ENCODE results near the gene MEPE.
A peak's percentile ranks its signal among the peaks of the same experiment; 100 is the strongest.

The MEPE gene

GRCh38 chr4:87843936-87844335 is 11.2 kb downstream of the MEPE start:
- DNase-seq (ENCODE audit: low spot score), result peak; percentile 98

DNA sequence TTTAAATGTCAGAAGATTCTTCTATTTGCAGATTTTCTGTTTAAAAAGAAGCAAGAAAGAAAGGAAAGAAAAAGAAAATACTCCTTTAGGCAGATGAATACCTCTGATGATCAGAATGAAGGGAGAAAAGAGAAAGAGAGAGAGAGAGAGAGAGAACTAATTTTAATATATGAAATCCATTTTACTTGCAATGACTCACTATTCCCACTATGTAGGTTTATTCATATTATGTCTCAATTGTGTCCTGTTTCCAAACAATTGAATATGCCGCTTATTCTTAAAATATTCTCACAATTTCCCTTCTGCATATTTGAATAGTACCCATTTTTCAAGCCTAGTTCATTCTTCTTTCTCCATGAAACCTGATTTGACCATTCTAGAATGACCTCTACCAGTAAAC is 11.7 kb downstream of the MEPE start:
- DNase-seq (ENCODE audit: low spot score), result peak; percentile 67

GRCh38 chr4:87846226-87846625 is 13.5 kb downstream of the MEPE start:
- DNase-seq (ENCODE audit: low spot score), result no peak

DNA sequence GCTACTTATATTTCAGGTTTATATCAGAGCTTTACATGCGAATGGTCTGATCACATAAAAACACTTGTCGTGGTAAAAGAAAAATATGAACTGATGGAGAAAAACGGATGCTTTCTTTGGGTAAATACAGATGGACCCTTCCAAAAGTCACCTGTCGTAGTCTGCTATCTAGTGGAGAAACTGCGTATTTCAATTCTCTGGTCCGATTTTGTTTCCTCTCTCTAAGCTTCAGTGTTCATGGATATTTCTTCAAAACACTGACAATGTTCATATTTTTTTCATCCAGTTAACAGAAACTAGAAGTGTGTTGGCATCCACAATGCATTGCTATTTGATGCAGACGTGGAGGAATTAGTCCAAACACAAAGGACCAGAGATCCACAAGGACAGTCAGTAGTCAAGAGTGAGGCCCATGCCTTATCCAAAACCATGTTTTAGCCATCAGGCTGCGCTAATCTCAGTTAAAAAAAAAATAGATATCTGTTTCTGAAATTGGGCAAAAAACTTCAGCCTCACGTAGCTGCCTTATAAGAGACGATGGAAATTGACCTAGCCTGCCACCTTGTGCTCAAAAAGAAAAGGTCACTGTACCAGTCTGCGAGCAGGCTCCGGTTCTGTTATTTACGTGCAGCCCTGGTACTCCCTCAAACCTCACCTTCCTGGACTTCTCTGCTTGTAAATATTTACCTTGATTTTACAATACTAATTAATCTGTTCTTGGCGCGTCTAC is 16.0 kb downstream of the MEPE start:
- peak; percentile 68 for DNase-seq (ENCODE audit: low spot score)

GRCh38 chr4:87849612-87850011 is 16.8 kb downstream of the MEPE start:
- no peak for DNase-seq (ENCODE audit: low spot score)

GRCh38 chr4:87851332-87851731 is 18.6 kb downstream of the MEPE start:
- DNase-seq (ENCODE audit: low spot score), result no peak

DNA sequence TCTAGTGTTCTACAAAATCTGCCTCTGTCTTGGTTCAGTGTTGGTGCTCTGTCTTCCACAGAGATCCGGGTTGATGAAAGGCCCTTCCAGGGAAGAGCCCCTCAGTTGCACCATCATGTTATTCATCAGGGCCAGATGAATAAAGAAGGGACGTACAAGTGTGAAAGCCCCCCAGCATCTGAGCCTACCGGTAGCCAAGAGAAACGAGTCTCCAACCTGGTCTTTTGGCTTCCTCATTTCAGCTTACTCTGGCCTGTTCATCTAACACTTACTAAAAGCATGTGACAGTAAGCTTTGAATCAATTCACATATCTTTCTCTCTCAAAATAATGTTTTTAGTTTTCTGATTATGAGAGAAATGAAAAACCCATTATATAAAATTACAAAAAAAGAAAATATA is 19.2 kb downstream of the MEPE start:
- DNase-seq (ENCODE audit: low spot score), result no peak

- DNase-seq (ENCODE audit: low spot score), result peak; percentile 60
These were observed 20.3 kb downstream of the MEPE start for GRCh38 chr4:87853108-87853507.

GRCh38 chr4:87853891-87854290 is 21.1 kb downstream of the MEPE start:
- DNase-seq (ENCODE audit: low spot score), result no peak

DNA sequence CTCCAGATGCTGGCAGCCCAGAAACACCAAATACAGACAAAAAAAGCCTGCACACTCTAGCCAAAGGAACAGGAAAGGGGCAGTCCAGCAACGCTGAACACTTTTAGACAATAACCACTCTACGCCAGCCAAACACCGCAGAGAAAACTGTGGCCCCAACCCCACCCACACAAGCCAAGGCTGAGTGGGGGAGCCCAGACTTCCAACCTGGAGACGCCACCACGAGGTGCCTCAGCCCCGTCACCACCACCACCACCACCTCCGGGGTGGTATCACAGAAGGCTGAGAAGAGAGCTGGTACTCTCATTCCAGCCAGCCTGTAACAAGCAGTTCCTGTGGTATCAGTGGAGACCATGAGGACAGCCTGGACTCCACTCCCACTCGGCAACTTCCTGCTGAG is 22.8 kb downstream of the MEPE start:
- DNase-seq (ENCODE audit: low spot score), result no peak

- DNase-seq (ENCODE audit: low spot score), result no peak
These were observed 24.0 kb downstream of the MEPE start for GRCh38 chr4:87856816-87857215.

DNA sequence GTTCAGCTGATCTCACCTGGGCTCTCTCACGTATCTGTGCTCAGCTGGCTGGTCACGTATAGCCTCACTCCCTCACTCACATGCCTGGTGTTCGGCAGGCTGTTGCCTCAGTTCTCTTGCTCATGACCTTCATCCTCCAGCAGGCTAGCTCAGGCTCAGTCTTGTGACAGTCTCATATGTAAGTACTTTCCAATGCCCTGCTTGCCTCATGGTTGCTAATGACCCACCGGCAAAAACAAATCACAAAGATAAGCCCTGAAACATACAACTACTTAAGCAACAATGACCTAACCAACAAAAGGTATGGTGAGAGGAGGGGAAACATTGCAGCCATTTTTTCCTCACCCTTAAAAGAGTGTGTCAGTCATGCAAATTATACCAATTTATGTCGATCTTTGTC is 25.0 kb downstream of the MEPE start:
- no peak for DNase-seq (ENCODE audit: low spot score)

DNA sequence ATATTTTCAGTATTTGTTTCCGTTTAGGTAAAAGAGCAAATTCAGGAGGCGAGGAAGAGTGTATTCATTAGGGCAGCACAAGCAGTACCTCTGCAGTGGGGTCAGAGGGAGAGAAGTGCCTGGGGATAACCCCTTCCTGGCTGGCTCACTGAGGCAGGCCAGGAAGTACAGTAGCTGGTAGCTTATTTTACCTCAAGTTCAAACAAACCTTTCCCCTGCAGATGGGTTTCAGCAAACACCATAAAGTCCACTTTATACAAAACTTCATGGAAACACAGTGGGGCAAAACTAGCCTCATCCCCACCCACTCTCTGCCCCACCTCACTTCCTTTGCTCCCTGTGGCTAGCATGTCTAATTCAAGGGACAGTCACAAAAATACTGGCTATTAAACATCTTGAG is 29.5 kb downstream of the MEPE start:
- DNase-seq (ENCODE audit: low spot score), result no peak

- DNase-seq (ENCODE audit: low spot score), result no peak
These were observed 30.7 kb downstream of the MEPE start for GRCh38 chr4:87863486-87863885.

- no peak for DNase-seq (ENCODE audit: low spot score)
These were observed 31.6 kb downstream of the MEPE start for GRCh38 chr4:87864321-87864720.

GRCh38 chr4:87865288-87865687 is 32.5 kb downstream of the MEPE start:
- DNase-seq (ENCODE audit: low spot score), result no peak

DNA sequence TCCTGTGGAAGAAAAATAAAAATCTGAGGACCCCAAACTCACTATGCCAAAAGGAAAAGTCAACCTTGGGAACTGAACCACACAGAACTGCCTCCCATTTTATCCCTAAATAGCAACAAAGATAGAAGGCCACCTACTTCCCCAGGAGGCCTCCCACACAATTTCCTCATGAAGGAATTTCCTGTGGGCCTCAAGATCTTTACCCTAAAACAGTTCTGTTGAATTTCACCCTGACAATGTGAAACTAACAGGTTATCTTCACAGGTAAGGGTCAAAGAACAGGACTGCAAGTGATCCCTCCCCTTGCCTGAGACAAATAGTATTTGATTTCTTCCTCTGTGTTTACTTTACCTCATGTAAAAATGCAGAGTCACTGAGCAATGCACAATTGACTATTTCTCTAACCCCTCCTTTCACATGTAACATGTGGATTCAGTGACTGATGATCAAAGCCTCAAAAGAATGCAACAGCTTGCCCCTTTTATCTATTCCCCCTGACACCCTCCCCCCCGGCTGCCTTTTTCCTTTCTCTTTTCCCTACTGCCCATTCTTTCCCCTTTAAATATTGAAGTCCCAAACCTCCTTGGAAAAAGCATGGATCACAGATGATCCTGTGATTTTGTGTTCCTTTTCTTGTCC is 33.3 kb downstream of the MEPE start:
- DNase-seq (ENCODE audit: low spot score), result no peak

- DNase-seq (ENCODE audit: low spot score), result no peak
These were observed 35.8 kb downstream of the MEPE start for GRCh38 chr4:87868522-87868921.

- DNase-seq (ENCODE audit: low spot score), result no peak
These were observed 39.3 kb downstream of the MEPE start for GRCh38 chr4:87872028-87872427.

DNA sequence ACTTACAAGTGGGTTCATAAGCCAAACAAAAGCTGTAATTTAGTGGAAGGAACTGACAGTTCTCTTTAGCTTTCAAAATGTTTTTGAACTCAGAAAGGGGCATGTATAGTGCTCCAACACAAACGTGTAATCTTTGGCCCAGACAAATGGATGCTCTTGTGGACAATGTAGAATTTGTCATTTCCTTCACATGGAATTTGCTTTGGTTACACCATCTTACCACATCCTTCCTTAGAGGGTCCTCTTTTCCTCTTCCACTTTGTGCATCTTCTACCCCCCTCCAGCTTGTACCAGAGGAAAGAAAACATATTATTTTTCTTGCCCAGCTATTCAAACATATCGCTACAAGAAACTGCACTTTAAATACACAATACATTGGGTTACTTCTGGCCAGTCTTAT is 42.4 kb downstream of the MEPE start:
- DNase-seq (ENCODE audit: low spot score), result no peak

DNA sequence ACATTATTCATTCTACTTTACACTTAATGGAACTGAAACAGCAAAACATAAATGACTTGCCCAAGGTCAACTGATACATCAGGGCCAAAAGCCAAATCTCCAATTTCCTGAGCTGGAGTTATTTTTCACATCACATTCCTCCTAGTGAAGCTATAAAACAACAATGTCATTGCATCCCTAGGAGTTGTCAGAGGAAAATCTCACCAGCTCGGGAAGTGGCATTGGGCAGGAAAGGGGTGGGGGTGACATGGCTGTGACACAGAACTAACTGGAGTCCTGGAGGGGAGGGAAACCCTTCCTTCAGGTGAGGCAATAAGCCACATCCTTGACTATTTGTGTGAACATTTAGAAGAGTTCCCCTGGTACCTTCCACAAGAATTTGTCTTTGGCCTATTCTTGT is 47.3 kb downstream of the MEPE start:
- peak; percentile 19 for DNase-seq (ENCODE audit: low spot score)

DNA sequence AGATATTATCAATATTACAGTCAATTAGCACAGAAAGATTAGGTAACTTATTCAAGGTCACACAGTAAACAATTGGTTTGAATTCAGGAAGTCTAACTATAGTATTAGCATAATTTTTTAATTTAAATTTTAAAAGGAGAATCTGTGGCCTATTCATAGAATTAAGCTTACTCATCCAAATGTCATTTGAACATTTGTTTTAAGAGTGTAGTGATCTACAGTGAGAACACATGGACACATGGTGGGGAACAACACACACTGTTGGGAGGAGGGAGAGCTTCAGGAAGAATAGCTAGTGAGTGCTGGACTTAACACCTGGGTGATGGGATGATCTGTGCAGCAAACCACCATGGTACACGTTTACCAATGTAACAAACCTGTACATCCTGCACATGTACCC is 48.3 kb downstream of the MEPE start:
- no peak for DNase-seq (ENCODE audit: low spot score)

DNA sequence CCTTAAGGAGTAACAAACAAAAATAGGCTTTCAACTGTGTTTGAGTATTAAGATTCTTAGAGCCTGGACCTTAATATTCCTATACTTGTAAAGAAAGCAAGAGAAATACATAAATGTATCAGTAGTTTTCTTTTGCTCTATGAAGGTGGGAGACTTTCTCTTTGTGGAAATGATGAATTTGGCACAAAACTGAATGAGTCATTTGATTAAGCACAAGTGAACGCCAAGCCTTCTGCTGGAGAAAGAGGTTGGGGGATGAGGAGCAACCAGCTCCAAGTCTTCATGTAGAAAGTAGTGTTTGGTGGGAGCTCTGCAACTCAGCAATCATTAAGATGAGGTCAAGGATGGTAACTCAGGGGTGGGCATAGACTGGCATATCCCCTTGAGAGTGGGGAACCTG is 49.6 kb downstream of the MEPE start:
- DNase-seq (ENCODE audit: low spot score), result no peak

DNA sequence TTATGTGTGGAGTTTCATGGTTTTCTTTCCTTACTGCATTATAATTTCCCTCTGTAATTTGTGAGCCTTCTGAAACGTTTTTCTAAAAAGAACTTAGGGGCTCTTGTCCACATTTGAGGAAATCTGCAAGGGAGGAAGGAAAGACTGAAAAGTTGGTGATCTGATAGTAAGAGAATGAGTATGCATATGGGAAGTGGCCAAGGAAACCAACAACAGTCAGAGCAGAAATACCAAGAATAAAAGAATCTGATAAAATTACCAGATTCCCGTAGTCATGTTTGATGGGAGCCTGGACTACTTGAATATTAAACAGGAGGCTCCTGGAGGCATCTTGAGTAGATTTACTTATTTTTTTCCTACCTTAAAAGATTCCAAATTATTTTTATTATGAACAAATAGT is 50.1 kb downstream of the MEPE start:
- DNase-seq (ENCODE audit: low spot score), result no peak

Data from kidney capillary endothelial cell (primary cell).